Ovary (tissue), 9 donors: ENCODE measurements around the gene EHBP1. TPM values are rescaled to one million over a fixed set of nuclear protein-coding genes. Genes with fewer than 3 reads are reported as not detected.

ENCODE experiments used
- DNase-seq, 5 donors: peaks; one replicate each; pipeline ENCODE4 v3.0.0-alpha.2; 2019 to 2020
- H3K27ac ChIP-seq, 2 donors: fragments of 200-600 bp; one replicate each; pipeline versions ENCODE4 v1.5.1 to v1.8.0; 2019 to 2022
- H3K27me3 ChIP-seq: fragments of 200-600 bp; one replicate; pipeline ENCODE4 v1.8.0; 2022
- H3K36me3 ChIP-seq: fragments of 200-600 bp; sonication (generic); one replicate; pipeline ENCODE4 v1.5.1; 2019
- H3K4me1 ChIP-seq: one replicate; pipeline ENCODE4 v1.8.1; 2013; ENCODE audit warnings: mild to moderate bottlenecking, moderate library complexity; ENCODE audit not compliant: insufficient read depth
- H3K4me3 ChIP-seq: fragments of 200-600 bp; sonication (generic); one replicate; pipeline ENCODE4 v1.5.1; 2017
- H3K9me3 ChIP-seq, 2 donors: fragments of 200-600 bp in 1 of 2; sonication (generic) in 1 of 2; one replicate each; pipeline versions ENCODE4 v1.5.1 to v1.8.1; 2013 to 2019; ENCODE audit warnings: mild to moderate bottlenecking in 1 of 2, moderate library complexity in 1 of 2
- EP300 ChIP-seq: sonication (generic); formaldehyde crosslinking; IDR thresholded peaks from one replicate; pipeline ENCODE4 v1.6.1; 2017; ENCODE audit warnings: antibody characterized with exemption
- POLR2A ChIP-seq: fragments of 450-650 bp; IDR thresholded peaks from one replicate; pipeline ENCODE4 v1.6.1; 2017; ENCODE audit warnings: antibody characterized with exemption, mild to moderate bottlenecking, moderate library complexity
- WGBS, 3 donors: extraction: QIAGEN DNeasy Blood & Tissue Kit in 1 of 3; methylation state at CpG; one replicate each; pipeline versions ENCODE4 v1.1.5 to v1.1.7; 2013 to 2017; 5-methylcytosine and 5-hydroxymethylcytosine counted together
- intact Hi-C, 4 donors: fragments of 100-400 bp; cut with DNase I; formaldehyde crosslinking; loops; one replicate each; pipeline versions ENCODE4 v1.11.0 to v1.15.1; 2022 to 2023
- polyA plus RNA-seq, 2 donors: library from polyadenylated mRNA; stranded (reverse); fragments of 200-250 nt in 1 of 2; fragments of 350-450 nt in 1 of 2; fragmentation: Illumina TruSeq in 1 of 2; extraction: RNeasy Lipid Tissue Mini Kit (QIAGEN cat#74804) in 1 of 2; gene quantifications; one replicate each; pipeline ENCODE4 v1.2.3, GENCODE V29; 2013 to 2014
- total RNA-seq, 7 donors: library from RNA; depleted of rRNA in 2 of 7; stranded (reverse); fragments of >200 nt in 2 of 7; fragmentation: NEBNext Ultra II Directional in 3 of 7; extraction: Animal tissue kit (Norgen Biotek cat#: 25700) in 3 of 7; gene quantifications; one replicate each; pipeline versions ENCODE4 v1.1.0 to v1.2.4, GENCODE V29; 2016 to 2023
- TF ChIP-seq, protein P1 (sequence below), 3 donors: fragments of 450-650 bp in 2 of 3; fragments of 200-600 bp in 1 of 3; IDR thresholded peaks; one replicate each; pipeline versions ENCODE4 v1.5.1 to v1.8.0; 2016 to 2022; ENCODE audit warnings: antibody characterized with exemption in 3 of 3, mild to moderate bottlenecking in 1 of 3
- donor health status: DM: no; HTN: no; CAD: no; lungs with moderate emphysema.
- donor health status: DM: no; HTN: no; CAD: no.
- donor health status: Bipolar disorder and iron deficiency.
- donor health status: DM: yes; HTN: yes; CAD: no.
- donor health status: DM: no; HTN: no; CAD: no.
- donor health status: DM: yes; HTN: yes; CAD: no.

Gene EHBP1
- total and polyA plus RNA-seq, 9 donors, result 56.3 to 185 (median 117) TPM

DNA sequence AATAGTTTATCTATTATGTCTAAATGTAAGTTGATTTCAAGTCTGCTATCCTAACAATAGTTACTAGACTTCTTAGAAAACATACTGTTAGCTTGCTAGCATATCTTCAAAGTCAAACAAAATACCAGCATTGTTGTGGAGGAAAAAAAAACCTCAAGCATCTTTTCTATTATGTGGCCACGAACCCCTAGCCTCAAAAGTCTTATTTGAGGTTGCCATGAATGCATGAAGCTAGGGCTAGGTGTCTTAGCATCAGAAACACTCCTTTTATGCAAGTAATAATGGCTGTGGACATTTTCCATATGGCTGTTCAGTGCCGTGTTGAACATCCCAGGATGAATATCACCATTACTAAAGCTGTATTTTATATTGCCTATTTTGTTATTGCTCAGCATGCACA lies 258.5 kb downstream of the EHBP1 start:
- Histone ChIP-seq H3K27ac (no peak overlapping the region), H3K4me3 (no peak overlapping the region), H3K9me3 (no peaks in the 10 kb centered on the region), H3K36me3 (no peaks in the 10 kb centered on the region), H3K27me3 (no peaks in the 10 kb centered on the region), H3K4me1 (no peaks in the 10 kb centered on the region)
- intact Hi-C loops, result no loop called here
- no peak for DNase-seq
- no peak for TF ChIP-seq EP300
- no peak for TF ChIP-seq POLR2A
- TF ChIP-seq, protein P1, sequence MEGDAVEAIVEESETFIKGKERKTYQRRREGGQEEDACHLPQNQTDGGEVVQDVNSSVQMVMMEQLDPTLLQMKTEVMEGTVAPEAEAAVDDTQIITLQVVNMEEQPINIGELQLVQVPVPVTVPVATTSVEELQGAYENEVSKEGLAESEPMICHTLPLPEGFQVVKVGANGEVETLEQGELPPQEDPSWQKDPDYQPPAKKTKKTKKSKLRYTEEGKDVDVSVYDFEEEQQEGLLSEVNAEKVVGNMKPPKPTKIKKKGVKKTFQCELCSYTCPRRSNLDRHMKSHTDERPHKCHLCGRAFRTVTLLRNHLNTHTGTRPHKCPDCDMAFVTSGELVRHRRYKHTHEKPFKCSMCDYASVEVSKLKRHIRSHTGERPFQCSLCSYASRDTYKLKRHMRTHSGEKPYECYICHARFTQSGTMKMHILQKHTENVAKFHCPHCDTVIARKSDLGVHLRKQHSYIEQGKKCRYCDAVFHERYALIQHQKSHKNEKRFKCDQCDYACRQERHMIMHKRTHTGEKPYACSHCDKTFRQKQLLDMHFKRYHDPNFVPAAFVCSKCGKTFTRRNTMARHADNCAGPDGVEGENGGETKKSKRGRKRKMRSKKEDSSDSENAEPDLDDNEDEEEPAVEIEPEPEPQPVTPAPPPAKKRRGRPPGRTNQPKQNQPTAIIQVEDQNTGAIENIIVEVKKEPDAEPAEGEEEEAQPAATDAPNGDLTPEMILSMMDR (IDR thresholded peaks at IDR 0.05), result no peak
- 91 to 95% (median 91%) methylated on average over 2 of the region's 2 CpGs for WGBS, 3 donors

DNA sequence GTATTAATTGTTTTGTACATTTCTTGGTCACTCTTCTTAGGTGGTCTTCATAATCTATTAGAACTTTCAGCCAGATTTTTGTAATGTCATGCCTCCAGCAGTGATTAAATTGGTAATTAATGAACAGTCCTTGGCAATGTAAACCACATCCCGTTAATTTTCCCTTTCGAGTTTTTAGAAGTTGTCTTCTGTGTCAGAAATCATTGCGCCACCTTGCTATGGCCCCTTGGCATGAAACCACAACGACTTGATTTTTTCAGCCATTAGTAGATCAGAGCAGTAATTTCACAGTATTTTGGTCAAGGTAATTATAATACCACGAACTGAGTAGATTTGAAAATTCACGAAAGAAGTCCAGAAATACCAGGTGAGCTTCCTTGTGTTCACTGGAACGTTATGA lies 259.2 kb downstream of the EHBP1 start:
- DNase-seq, result no peak
- Histone ChIP-seq H3K27ac (no peak overlapping the region), H3K4me1 (no peaks in the 10 kb centered on the region), H3K27me3 (no peaks in the 10 kb centered on the region), H3K4me3 (no peak overlapping the region), H3K9me3 (no peaks in the 10 kb centered on the region), H3K36me3 (no peaks in the 10 kb centered on the region)
- intact Hi-C loops, result no loop called here
- TF ChIP-seq POLR2A, result no peak
- TF ChIP-seq, protein P1 (IDR thresholded peaks at IDR 0.05), result no peak
- no peak for TF ChIP-seq EP300
- 76 to 83% (median 79%) methylated on average over 7 of the region's 7 CpGs for WGBS, 3 donors

DNA sequence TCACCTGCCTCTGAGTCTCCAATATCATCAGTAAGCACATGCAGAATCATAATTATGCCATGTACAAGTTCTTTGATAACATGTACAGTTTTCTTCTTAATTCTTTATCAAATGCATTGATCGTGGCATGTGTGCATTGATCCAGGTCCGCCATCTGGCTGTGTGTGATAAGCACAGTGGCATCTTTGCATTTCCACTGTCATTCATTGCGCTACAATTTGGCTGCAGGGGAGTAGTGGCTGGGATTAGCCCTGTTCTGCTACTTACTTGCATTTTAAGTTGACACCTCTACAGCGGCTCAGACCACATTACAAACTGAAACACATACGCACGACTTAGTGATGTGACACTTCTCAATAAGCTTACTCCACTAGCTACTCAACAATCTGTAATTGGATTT lies 261.5 kb downstream of the EHBP1 start:
- WGBS, 3 donors, result 95 to 98% (median 98%) methylated on average over 6 of the region's 6 CpGs
- Histone ChIP-seq H3K27ac (no peak overlapping the region), H3K27me3 (no peaks in the 10 kb centered on the region), H3K9me3 (no peaks in the 10 kb centered on the region), H3K4me1 (no peaks in the 10 kb centered on the region), H3K36me3 (no peaks in the 10 kb centered on the region), H3K4me3 (no peak overlapping the region)
- TF ChIP-seq POLR2A (no peak), EP300 (no peak)
- TF ChIP-seq, protein P1 (IDR thresholded peaks at IDR 0.05), result no peak
- intact Hi-C loops, result no loop called here
- no peak for DNase-seq

DNA sequence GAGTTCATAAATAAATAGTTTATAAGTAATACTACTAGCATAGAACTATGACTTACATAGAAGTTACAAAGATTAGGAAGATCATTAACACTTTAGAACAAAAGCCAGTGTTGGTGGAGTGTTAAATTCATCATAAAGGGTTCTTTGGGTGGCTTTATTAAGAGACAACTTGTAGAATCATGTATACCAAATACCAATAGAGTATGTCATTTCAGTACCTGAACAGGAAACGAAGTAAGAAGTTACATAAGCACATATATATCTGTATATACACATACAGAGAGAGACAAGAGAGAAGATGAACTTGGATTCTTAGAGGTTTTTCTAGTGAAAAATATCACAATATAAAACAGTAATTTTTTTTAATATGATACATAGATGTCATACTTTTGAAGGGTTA lies 262.7 kb downstream of the EHBP1 start:
- TF ChIP-seq, protein P1 (IDR thresholded peaks at IDR 0.05), result no peak
- TF ChIP-seq POLR2A (no peak), EP300 (no peak)
- intact Hi-C loops, result no loop called here

More for the DNA sequence above, 262.7 kb downstream of the EHBP1 start:
- Histone ChIP-seq H3K9me3 (no peaks in the 10 kb centered on the region), H3K4me1 (no peaks in the 10 kb centered on the region), H3K27me3 (no peaks in the 10 kb centered on the region), H3K4me3 (no peak overlapping the region), H3K27ac (no peak overlapping the region), H3K36me3 (no peaks in the 10 kb centered on the region)
- DNase-seq, result no peak
- WGBS, 3 donors, result 96 to 98% (median 96%) methylated on average over 1 of the region's 1 CpG
